Measurements from ENCODE around the gene RGS7.
"Not testable (repeated sequence)": the region's sequence is repeated elsewhere in the genome, so short reads cannot be mapped to it uniquely, and the experiment has no call there.

The RGS7 gene

DNA sequence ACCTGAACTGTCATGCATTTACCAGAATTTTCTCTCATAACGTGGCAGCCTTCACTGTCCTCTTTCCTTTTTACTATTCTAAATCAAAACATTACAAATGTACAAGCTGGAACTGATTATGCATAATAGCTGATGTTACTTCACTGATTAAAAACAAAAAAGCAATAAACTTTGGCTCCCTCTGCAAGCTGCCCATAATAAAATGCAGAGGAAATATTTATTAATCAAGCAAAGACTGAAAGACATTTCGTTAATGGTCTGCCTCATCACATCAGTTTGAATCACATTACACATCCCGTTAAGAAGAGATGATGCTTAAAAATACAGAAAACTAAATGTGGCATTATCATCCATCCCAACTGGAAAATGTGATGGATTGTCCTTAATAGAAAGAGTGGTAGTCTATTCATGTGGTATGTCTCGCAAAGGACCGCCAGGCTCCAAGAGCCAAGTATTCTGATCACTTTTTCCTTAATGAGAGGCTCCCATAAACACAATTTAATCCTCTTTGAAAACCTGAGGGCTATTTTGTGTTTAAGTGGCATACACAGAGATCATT lies 225.3 kb downstream of the RGS7 start:
- DNase-seq = peak; percentile 23

DNA sequence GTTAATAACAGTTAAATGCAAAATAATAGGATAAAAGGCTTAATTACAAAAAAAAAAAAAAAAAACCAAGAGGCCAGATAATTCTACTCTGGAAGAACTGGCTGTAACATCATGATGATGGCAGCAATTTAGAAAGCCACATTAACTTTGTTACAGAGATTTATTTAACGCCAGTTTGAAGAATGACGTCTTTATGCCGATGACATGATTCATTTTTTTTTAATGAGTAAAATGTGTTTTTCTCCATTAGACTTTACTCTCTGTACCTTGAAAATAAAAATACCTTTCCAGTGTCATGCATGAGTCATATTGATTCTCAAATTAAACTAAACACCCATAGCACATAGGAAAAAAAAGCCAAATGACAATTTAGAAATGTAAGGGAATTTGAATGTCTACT lies 226.1 kb downstream of the RGS7 start:
- no peak for DNase-seq

DNA sequence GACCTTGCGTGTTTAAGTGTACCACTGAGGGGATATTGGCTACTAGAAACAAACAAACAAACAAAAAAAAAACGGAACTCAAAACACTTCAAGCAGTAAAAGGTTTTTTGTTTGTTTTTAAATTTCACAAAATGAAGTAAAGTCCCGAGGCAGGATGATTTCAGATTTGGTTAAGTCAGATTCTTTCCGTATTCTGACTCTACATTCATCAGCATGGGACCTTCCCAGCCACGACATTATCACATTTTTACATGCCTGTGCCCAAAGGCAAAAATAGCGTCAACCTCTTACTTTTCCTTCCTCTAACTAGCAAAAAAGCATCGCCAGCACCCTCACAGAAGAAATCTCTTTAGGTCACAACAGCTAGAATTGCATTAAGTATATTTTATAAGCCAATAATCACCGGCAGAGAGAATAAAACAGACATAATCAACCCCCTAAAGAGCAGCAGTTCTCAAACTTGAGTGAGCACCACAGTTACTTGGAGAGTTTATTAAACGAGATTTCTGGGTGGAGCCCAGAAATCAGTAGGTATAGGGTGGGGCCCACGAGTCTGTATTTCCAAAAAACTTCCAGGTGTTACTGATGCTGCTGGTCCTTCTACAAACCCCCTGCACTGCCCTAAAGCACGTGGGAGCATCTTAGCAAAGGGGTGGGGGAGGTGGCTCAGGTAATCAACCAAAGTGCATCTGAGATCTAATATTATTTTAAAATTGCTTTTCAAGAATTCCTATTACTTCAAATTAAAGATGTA lies 227.6 kb downstream of the RGS7 start:
- no peak for DNase-seq

DNA sequence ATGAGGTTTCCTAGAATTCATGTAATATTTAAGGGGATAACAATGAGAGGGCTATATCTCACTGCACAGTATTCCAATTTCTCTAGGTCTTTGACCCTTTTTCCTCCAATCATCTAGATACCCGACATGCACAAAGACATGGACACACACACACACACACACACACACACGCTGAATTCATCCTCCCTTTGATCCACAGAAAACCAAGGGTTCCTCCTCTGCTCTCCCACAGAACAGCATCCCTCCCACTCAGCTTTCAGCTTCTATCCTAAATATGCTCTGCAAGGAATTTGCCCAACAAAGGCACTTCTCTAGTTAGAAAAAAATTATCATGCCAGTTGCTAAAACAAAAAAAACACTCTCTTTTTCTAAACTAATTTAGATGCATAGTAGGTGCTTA lies 231.7 kb downstream of the RGS7 start:
- DNase-seq = no peak

DNA sequence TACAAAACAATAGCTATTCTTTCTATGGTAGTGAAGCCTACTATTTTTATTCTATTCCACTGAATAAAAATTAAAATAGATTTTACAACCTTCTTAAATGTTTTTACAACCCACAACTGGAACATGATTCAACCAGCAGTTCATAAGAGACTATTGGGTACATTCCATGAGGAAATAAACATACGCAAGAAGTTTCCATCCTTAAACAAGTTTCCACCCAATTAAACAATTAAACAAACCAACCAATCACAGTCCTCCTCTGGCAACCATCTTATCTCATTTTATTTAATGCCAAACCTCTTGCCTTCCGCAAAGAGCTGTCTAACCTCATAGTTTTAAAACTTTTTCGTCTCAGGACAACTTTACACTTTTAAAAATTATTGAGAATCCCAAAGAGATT lies 239.0 kb downstream of the RGS7 start:
- DNase-seq = no peak

DNA sequence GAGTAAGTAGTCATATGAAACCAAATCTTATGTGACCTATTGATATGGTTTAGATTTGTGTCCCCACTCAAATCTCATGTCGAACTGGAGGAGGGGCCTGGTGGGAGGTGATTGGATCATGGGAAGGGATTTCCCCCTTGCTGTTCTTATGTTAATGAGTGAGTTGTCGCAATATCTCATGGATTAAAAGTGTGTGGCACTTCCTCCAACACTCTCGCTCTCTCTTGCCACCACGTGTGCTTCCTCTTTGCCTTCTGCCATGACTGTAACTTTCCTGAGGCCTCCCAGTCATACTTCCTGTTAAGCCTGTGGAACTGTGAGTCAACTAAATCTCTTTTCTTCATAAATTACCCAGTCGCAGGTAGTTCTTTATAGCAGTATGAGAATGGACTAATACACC lies 241.2 kb downstream of the RGS7 start:
- DNase-seq = no peak

DNA sequence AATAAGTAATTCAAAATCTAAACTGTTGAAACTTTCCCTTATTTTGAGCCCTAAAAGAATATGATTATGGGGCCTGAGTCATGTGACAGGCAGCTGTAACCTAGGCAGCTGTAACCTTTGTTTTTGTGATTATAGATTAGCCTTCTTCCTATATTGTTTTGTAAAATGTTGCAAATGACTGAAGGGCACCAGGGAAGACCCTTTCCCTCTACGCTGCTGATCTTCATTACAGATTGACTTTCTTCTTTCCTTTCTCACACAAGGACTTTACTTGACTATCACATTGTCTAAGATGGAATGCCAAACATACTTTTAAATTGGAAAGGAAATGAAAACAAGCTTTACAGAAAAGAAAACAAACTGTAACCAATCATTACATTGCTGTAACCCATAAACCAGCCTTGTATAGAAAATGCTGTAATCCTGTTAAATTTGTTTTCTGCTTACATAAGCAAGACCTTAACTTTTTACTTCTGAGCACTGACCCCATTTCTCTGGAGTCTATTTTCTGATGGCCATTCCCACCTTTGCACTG lies 242.2 kb downstream of the RGS7 start:
- no peak for DNase-seq

DNA sequence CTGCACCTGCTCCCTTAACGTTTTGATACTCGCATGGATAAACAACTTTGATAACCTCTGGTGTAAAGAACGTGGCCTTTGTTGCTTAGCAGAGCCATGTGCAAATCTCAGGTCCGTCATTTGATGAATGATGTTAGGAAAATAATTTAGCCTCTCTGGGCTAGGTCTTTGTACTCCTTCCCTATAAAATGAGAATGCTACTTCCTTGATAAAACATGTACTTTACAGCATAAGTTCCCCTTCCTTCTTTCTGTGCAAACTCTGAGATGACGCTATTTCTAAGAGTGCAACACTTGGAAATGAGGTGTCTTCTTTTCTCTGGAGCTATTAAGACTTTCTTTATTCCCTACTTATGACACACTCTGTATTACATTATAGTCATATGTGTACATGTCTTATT lies 243.4 kb downstream of the RGS7 start:
- no peak for DNase-seq

DNA sequence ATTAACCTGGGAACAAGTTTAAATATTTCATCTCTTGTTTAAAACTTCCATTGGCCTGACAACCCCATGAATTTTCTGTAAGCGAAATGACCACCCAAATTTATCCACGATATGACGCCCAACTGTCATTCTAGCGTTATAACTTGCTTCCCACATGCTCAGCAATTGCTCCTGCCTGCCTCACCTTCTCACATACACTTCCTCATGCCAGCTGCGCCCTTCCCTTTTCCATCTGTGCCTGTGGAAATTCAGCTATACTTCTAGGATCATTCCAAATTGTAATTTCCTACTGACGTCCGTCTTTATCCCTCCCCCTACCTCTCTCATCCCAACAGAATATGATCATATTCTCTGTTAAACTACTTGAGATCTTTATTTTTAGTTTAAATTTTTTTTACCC lies 248.0 kb downstream of the RGS7 start:
- no peak for DNase-seq

DNA sequence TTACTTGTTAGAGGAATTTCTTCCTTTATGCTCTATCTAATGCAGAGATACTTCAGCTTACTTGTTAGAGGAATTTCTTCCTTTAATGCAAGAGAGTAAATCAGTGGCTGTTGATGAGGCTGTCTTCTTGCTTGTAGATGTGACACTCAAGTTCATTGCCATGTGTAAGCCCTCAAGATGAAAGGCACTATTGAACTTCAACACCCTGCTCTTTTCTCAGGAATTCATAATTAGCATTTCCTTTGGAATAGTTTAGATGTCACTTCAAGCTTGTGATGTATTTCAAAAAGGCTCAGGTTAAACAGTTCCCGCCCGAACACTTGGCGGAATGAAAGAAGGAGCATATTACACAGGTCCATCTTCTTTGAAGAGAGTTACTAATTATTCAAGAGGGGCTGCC lies 251.9 kb downstream of the RGS7 start:
- DNase-seq = no peak

DNA sequence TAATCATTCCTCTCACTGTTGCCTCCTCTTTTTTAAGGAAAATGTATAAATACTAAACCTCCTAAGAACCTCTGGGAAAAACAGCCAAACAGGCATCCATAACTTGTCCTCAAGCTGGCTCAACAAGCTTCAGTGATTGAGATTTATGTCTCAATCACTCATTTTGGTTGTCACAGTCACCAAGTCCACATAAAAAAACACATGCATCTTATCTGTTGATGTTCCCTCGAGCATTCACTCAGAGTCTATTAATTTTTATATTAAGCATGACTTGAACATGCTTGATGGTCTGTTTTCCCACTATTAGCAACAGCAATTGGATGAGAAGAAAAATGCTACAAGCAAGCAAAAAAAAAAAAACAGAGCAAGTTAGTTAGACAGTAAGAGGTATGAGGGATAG lies 254.3 kb downstream of the RGS7 start:
- no peak for DNase-seq

DNA sequence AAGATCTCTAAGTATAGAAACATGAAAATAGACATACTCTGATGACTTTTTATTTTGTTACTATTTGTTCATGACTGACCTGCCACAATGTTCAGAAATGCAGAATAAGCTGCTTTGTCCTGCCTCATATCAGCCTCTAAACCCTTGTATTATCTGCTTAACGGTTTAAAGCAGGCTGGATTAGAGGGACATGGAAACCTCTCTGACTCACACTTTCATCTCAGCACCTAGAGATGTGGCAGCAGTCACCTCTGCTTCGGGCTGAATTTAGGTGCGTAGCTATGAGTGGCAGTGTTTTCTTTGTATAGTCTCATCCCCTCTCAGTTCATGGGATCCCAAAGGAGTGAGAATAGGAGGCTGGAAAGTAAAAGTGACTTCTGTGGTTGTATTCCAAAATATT lies 255.4 kb downstream of the RGS7 start:
- no peak for DNase-seq

DNA sequence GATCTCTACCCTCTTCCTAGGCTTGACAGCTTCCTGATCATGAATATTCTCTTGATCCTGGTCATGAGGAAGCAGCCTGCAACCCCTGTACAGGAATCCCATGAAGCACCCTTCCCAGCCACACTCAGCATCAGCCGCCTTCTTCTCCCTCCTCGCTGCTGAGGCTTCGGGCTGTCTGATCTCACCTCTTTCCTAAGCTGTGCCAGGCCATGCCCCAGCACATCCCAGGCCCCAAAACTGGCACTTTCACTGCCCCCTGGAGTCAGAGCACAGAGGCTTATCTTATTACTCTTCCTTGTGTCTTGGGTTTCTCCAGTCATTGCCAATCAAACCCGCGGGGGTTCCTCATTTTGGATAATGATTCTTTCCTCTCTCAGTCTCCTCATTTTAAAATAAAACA lies 259.5 kb downstream of the RGS7 start:
- no peak for DNase-seq

DNA sequence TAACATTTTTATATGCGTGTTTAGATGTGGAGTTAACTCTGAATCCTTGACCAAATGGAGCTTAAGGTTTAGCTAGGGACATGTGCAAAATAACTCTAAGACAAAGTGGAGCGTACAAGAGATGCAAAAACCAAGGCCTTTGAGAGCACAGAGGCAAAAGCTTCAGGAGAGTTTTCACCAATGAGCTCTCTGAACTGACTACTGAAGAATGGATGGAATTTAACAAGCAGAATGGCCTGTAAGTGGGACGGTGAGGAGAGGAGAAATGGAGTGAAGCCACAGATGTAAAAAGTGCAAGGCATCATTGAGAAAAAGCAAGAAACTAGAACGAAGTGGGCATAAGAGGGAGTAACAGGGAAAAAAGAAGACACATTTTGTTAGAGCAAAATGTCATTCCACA lies 260.0 kb downstream of the RGS7 start:
- DNase-seq = no peak

DNA sequence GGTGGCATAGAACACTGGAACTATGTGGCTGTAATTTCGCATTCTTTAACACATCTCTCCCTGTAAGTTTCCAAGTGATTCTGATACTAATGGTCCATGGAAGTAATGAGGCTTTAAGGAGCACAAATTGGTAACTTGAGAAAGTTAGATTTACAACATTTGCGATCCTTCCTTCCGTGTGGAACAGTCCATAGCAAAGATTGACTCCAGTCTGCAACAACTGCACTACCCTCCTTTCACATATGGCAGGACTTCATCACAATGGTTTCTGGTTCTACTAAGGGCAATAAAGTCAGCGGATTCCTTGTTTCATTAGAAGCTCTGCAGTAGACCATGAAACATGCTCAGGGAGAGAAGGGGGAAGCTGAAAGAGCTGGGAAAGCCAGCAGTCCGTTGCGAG lies 261.2 kb downstream of the RGS7 start:
- no peak for DNase-seq

DNA sequence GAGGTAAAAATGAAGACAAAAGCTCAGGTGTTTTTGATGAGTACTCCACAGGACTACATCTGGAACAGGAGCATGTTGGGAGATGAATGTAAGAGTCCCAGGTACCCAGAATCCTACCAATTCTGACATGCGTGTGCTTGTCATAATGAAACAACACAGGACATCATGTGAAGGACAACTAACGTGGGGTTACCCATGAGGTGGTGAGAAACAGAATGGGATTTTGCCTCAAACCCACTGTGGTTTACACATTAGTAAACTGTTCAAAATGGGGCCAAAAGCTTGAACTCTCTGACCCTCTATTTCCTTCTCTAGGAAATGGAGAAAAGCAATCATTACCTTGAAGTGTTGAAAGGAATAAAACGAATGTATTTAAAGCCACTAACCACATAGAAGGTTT lies 266.2 kb downstream of the RGS7 start:
- no peak for DNase-seq

DNA sequence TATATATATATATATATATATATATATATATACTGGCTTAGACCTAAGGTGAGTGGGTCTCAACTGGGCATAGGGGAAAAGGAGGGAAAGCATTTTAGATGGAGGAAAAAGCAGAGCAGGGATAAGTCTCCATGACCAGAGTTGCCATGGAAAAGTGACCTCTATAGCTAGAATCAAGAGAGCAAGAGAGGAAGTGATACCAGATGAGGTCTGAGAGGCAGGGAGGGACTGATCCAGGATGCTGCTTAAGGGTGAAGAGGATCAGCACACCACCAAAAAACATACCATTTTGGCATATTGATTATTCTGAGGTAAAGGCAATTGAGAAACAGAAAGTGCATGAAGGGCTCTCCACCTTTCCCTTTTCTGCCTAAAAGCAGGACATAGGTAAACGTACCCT lies 267.9 kb downstream of the RGS7 start:
- DNase-seq = not testable (repeated sequence)

DNA sequence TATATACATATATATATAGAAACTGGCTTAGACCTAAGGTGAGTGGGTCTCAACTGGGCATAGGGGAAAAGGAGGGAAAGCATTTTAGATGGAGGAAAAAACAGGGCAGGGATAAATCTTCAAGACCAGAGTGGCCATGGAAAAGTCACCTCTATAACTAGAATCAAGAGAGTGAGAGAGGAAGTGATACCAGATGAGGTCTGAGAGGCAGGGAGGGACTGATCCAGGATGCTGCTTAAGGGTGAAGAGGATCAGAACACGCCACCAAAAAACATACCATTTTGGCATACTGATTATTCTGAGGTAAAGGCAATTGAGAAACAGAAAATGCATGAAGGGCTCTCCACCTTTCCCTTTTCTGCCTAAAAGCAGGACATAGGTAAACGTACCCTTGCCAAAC lies 268.9 kb downstream of the RGS7 start:
- DNase-seq = not testable (repeated sequence)

DNA sequence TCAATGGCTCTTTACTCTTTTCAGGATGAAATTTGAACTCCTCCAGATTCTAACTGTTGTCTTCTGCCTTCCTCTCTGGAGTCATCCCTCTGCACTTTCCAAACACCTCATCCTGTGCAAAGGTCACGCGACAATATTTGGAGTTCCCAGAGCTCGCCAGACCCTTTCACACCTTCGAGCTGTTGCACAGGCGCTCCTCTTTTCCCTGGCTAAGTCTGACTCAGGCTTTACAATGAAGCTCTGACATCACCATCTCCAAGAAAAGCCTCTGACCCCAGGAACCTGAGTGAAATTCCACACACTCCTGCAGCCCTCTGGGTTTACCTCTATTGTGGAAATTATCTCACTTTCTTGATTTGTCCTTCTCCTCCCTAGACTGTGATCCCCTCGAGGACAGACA lies 270.3 kb downstream of the RGS7 start:
- no peak for DNase-seq

DNA sequence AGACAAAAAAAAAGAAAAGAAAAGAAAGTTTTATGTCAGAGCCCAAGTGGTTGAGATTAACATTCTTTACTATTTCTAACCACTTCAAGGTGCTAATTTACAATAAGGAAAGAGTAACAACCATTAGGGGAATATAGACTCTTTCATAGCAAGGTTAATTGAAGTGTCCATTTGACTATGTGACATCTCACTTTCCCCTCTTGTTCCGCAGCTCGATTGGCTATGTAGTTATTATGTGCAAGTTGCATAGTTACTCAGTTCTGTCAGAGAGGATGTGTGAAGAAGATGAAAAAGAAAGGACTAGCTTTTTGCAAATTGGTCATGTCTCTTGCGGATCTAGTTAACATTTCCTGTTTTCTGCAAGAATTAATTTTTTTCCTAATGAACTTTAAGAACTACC lies 273.7 kb downstream of the RGS7 start:
- no peak for DNase-seq

DNA sequence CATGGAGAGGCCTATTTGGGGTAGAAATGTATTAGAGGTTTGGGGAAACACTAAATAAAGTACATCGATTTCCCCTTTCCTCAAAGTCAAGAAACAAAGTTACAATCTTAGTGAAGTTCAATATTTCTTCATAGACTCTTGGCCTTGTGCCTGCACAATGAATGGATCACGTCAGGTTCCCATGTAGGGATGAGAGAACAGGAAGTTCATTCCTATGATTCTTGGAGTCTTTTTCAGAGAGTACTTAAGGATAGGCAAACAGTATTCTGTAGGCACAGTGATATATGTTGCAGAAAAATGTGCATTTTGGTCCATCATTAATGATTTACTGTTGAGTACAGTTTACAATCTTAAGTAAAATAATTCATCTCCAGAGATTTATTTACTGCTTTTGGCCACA lies 275.5 kb downstream of the RGS7 start:
- DNase-seq = no peak

DNA sequence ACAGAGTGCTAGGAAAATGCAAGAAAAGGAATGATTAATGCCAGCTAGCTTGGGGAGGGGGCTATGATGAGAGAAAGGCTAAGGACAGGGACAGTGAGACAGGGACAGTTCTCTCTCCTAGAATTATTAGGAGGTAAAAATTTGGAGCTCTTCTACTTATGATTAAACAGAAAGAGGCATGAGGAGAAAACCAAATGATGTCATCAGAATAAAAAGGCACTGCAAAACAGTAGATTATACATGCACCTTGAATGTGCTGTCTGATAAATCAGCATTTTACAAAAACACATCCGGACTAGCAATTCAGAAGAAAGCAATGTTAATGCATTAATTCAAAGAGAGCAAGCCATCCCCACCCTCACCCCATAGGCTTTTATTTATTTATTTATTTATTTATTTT lies 277.5 kb downstream of the RGS7 start:
- DNase-seq = no peak

DNA sequence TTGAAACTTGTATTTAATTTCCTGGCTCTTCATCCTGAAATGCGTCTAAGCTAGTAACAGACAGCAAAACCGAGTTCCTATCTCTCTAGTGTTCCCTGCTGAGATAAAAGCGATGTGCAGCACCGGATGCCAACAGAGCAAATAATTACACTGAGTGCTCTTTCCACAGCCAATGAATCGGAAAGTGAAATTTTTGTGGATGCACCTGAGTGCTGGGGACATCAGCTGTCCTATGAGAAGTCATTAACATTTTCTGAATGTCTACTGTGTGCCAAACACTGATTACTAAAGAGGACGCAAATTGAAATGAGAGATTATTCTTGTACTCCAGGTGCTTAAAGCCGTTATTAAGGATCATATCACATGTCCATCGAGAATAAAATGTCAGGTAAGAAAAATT lies 278.0 kb downstream of the RGS7 start:
- no peak for DNase-seq

DNA sequence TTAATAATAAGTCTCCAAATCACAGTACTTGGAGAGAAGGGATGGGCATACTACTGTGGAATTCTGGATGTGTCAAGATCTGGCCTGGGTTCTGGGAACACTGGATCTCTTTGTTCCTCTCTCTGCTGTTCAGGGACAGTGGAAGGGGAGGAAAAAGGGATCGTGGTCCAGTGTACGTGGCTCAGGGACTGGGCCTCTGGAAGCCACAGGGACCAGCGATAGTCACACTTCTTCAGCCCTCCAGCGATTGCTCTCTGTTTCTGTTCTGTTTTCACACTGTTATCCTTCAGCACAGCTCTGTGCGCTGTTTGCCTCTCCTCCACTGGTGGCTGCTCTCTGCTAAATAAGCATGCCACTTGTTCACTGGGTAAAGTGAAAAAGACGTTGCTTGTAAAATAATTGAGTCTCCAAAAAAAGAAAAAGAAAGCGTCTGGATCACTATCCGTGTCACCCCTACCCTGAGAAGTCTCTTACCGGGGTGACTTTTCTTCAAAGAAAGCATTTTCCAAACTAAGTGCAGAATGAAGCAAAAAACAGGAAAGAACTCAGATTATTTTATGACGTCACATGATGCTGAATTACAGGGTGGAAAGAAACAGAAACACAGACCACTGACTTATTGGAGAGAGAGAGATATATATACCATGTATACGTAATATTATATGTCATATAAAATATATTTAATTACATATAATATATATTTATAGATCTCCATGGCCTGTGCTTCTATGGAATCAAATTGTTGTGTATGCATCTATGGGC lies 279.4 kb downstream of the RGS7 start:
- no peak for DNase-seq
